ENCODE results near the gene BNIP5. TPM values are rescaled to one million over a fixed set of nuclear protein-coding genes. Genes with fewer than 3 reads are reported as not detected.

Gene BNIP5
- total and polyA plus RNA-seq, 2 of the 13 experiments (the other 11 are each of a cell fraction or from before 2014, with no cell fraction given) = not detected

- POLR2A ChIA-PET = no interaction called here
- Histone ChIP-seq H2AFZ (ENCODE audit: low read length) (no peak overlapping the region), H3K4me3 (replicated peaks in 1 of 3; ENCODE audit: insufficient read depth in 1 of 3, low read depth in 2 of 3, low read length in 3 of 3) (no peak overlapping the region), H3K27ac (ENCODE audit: extremely low read length, insufficient read depth, low read length) (no peak overlapping the region), H3K4me2 (ENCODE audit: low read depth, low read length) (no peak overlapping the region), H3K36me3 (replicated peaks in 1 of 2; ENCODE audit: control insufficient read depth in 1 of 2, insufficient read depth in 2 of 2, low read length in 2 of 2) (no peaks in the 10 kb centered on the region), H3K27me3 (ENCODE audit: control insufficient read depth in 1 of 2, insufficient read depth in 2 of 2, low read length in 2 of 2) (peaks cover 3 to 47% of the 10 kb centered on the region in 2 experiments), H3K9me3 (ENCODE audit: low read length) (no peaks in the 10 kb centered on the region), H3K9ac (ENCODE audit: insufficient read depth, low read depth, low read length) (no peak overlapping the region), H3K4me1 (ENCODE audit: insufficient read depth, low read length) (no peaks in the 10 kb centered on the region), H4K20me1 (ENCODE audit: insufficient read depth, low read length) (no peaks in the 10 kb centered on the region), H3K79me2 (ENCODE audit: insufficient read depth, low read length) (no peaks in the 10 kb centered on the region)
- DNase-seq (ENCODE audit: low spot score) = no peak
- no peak for ATAC-seq
- WGBS (ENCODE audit: low lambda C conversion rate) = 49% methylated on average over 10 of the region's 20 CpGs
- in situ Hi-C loops (cut with HindIII; ENCODE audit: extremely low pct_ligation_motif_present, low pct_unique_long_range_greater_than_20kb) (no loop called here), intact Hi-C loops (cut with micrococcal nuclease; ENCODE audit: unreplicated experiment) (no loop called here)
- no TSS peak for BruUV-seq (replicated peaks)
- CTCF ChIA-PET (ENCODE audit: low intra/inter-chr PET ratio, low total read pairs) = no interaction called here
- FAIRE-seq = no peak
- no peak for TF ChIP-seq USF2 (IDR thresholded peaks at IDR 0.05; ENCODE audit: low read depth, low read length)
- no peak for TF ChIP-seq USF2 (CRISPR knock-in tag; IDR thresholded peaks at IDR 0.05; ENCODE audit: borderline replicate concordance)
- TF ChIP-seq MBNL3 (CRISPR knock-in tag; conservative IDR thresholded peaks at IDR 0.05) = no peak
- TF ChIP-seq MYC (CRISPR knock-in tag; IDR thresholded peaks at IDR 0.05; ENCODE audit: borderline replicate concordance) = no peak
- TF ChIP-seq SYNCRIP (IDR thresholded peaks at IDR 0.05; ENCODE audit: insufficient read depth, low read depth, low read length) = no peak
- no peak for TF ChIP-seq RARA (CRISPR knock-in tag; IDR thresholded peaks at IDR 0.05)
- TF ChIP-seq MIXL1 (CRISPR knock-in tag; IDR thresholded peaks at IDR 0.05) = no peak
- TF ChIP-seq HMG20B (CRISPR knock-in tag; conservative IDR thresholded peaks at IDR 0.05) = no peak
- TF ChIP-seq MIER2 (CRISPR knock-in tag; IDR thresholded peaks at IDR 0.05) = no peak
- no peak for TF ChIP-seq SMAD9 (CRISPR knock-in tag; IDR thresholded peaks at IDR 0.05)
- no peak for TF ChIP-seq HNRNPL (IDR thresholded peaks at IDR 0.05; ENCODE audit: low read depth, low read length)
- no peak for TF ChIP-seq CBX2 (IDR thresholded peaks at IDR 0.05; ENCODE audit: low read depth, low read length)
- no peak for TF ChIP-seq CBX2 (CRISPR knock-in tag; IDR thresholded peaks at IDR 0.05; ENCODE audit: low read depth)
- TF ChIP-seq RBM22 (optimal IDR thresholded peaks at IDR 0.05; ENCODE audit: low read length) = no peak
- TF ChIP-seq, protein P1, sequence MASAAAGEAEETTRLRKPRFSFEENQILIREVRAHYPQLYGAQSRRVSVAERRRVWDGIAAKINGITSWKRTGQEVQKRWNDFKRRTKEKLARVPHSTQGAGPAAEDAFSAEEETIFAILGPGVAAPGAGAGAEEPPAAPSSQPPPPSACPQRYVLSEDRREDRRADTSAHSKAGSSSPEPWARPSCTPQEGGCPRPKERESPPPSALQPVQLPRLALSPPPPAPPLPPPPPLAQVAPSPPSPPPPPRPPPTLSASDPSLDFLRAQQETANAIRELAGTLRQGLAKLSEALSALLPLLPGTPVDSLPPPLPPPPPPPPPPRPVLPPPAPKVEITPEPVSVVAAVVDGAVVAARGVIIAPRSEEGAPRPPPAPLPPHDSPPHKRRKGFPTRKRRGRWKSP (CRISPR knock-in tag; IDR thresholded peaks at IDR 0.05) = no peak
- no peak for TF ChIP-seq ZNF816 (CRISPR knock-in tag; IDR thresholded peaks at IDR 0.05; ENCODE audit: borderline replicate concordance)
- no peak for TF ChIP-seq ARHGAP35 (CRISPR knock-in tag; IDR thresholded peaks at IDR 0.05; ENCODE audit: borderline replicate concordance)
- TF ChIP-seq, protein P2, sequence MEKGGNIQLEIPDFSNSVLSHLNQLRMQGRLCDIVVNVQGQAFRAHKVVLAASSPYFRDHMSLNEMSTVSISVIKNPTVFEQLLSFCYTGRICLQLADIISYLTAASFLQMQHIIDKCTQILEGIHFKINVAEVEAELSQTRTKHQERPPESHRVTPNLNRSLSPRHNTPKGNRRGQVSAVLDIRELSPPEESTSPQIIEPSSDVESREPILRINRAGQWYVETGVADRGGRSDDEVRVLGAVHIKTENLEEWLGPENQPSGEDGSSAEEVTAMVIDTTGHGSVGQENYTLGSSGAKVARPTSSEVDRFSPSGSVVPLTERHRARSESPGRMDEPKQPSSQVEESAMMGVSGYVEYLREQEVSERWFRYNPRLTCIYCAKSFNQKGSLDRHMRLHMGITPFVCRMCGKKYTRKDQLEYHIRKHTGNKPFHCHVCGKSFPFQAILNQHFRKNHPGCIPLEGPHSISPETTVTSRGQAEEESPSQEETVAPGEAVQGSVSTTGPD (CRISPR knock-in tag; IDR thresholded peaks at IDR 0.05) = no peak
- no peak for TF ChIP-seq ZNF775 (CRISPR knock-in tag; IDR thresholded peaks at IDR 0.05; ENCODE audit: borderline replicate concordance)
Observed at GRCh38 chr6:36375644-36376155, 39.0 kb upstream of the BNIP5 start.

Measured in HepG2 (cell line).